Liver (tissue), 9 donors: ENCODE data around the gene ZNF254. TPM values are rescaled to one million over a fixed set of nuclear protein-coding genes. Genes with fewer than 3 reads are reported as not detected.
"Not testable (repeated sequence)": the region's sequence is repeated elsewhere in the genome, so short reads cannot be mapped to it uniquely, and the experiment has no call there.

Experiments used
- DNase-seq: peaks from one replicate; pipeline ENCODE4 v3.0.0-alpha.2; 2017; ENCODE audit warnings: low spot score
- H3K27ac ChIP-seq, 2 donors: one replicate each; pipeline ENCODE4 v1.7.0; 2013; ENCODE audit warnings: inconsistent platforms in 2 of 2, low read length in 2 of 2, control low read depth in 1 of 2, low read depth in 1 of 2, mild to moderate bottlenecking in 1 of 2
- H3K27me3 ChIP-seq, 4 donors: one replicate each; pipeline versions ENCODE4 v1.6.1 to v1.7.0; 2013; ENCODE audit warnings: low read length in 3 of 4, inconsistent platforms in 1 of 4, mild to moderate bottlenecking in 1 of 4, moderate library complexity in 1 of 4; ENCODE audit not compliant: control insufficient read depth in 4 of 4, insufficient read depth in 4 of 4
- H3K36me3 ChIP-seq, 4 donors: one replicate each; pipeline versions ENCODE4 v1.6.1 to v1.7.0; 2013; ENCODE audit warnings: low read length in 3 of 4, mild to moderate bottlenecking in 3 of 4, low read depth in 1 of 4, moderate library complexity in 1 of 4; ENCODE audit not compliant: control insufficient read depth in 4 of 4, insufficient read depth in 3 of 4
- H3K4me1 ChIP-seq, 4 donors: one replicate each; pipeline versions ENCODE4 v1.6.1 to v1.7.0; 2013; ENCODE audit warnings: low read length in 3 of 4, mild to moderate bottlenecking in 3 of 4, moderate library complexity in 1 of 4; ENCODE audit not compliant: control insufficient read depth in 4 of 4, insufficient read depth in 4 of 4
- H3K4me3 ChIP-seq, 3 donors: one replicate each; pipeline versions ENCODE4 v1.6.1 to v1.7.0; 2013; ENCODE audit warnings: low read length in 3 of 3, control low read depth in 1 of 3, low read depth in 1 of 3, mild to moderate bottlenecking in 1 of 3
- H3K9ac ChIP-seq, 2 donors: one replicate each; pipeline ENCODE4 v1.7.0; 2013; ENCODE audit warnings: low read length in 2 of 2, mild to moderate bottlenecking in 2 of 2, moderate library complexity in 2 of 2, control low read depth in 1 of 2, low read depth in 1 of 2
- H3K9me3 ChIP-seq, 4 donors: one replicate each; pipeline versions ENCODE4 v1.6.1 to v1.7.0; 2013; ENCODE audit warnings: low read length in 3 of 4; ENCODE audit not compliant: control insufficient read depth in 4 of 4
- EGR1 ChIP-seq, 2 donors: IDR thresholded peaks; 2 replicates each; pipeline ENCODE4 v1.6.1; 2016 to 2018; ENCODE audit warnings: antibody characterized with exemption in 2 of 2, low read depth in 2 of 2
- FOXA1 ChIP-seq: IDR thresholded peaks from 2 replicates; pipeline ENCODE4 v1.6.1; 2016; ENCODE audit warnings: antibody characterized with exemption
- FOXA2 ChIP-seq: IDR thresholded peaks from 2 replicates; pipeline ENCODE4 v1.6.1; 2016; ENCODE audit warnings: antibody characterized with exemption
- GABPA ChIP-seq, 2 donors: IDR thresholded peaks in 1 of 2; conservative IDR thresholded peaks in 1 of 2; 2 replicates each; pipeline ENCODE4 v1.6.1; 2016; ENCODE audit warnings: antibody characterized with exemption in 2 of 2, mild to moderate bottlenecking in 1 of 2, moderate library complexity in 1 of 2
- HNF4A ChIP-seq, 2 donors: conservative IDR thresholded peaks; 2 replicates each; pipeline ENCODE4 v1.6.1; 2016; ENCODE audit warnings: antibody characterized with exemption in 2 of 2, mild to moderate bottlenecking in 2 of 2
- HNF4G ChIP-seq: IDR thresholded peaks from 2 replicates; pipeline ENCODE4 v1.6.1; 2016; ENCODE audit warnings: antibody characterized with exemption
- JUND ChIP-seq, 2 donors: IDR thresholded peaks; 2 replicates each; pipeline ENCODE4 v1.6.1; 2016; ENCODE audit warnings: antibody characterized with exemption in 2 of 2
- MAX ChIP-seq: IDR thresholded peaks from 2 replicates; pipeline ENCODE4 v1.6.1; 2016; ENCODE audit warnings: antibody characterized with exemption
- NR2F2 ChIP-seq: IDR thresholded peaks from 2 replicates; pipeline ENCODE4 v1.6.1; 2016; ENCODE audit warnings: antibody characterized with exemption
- RAD21 ChIP-seq, 2 donors: IDR thresholded peaks; 2 replicates each; pipeline ENCODE4 v1.6.1; 2016; ENCODE audit warnings: antibody characterized with exemption in 2 of 2, mild to moderate bottlenecking in 2 of 2
- RXRA ChIP-seq, 2 donors: IDR thresholded peaks; 2 replicates each; pipeline ENCODE4 v1.6.1; 2017 to 2018; ENCODE audit warnings: antibody characterized with exemption in 2 of 2, mild to moderate bottlenecking in 1 of 2
- SP1 ChIP-seq: IDR thresholded peaks from 2 replicates; pipeline ENCODE4 v1.6.1; 2018; ENCODE audit warnings: antibody characterized with exemption, mild to moderate bottlenecking
- TAF1 ChIP-seq: conservative IDR thresholded peaks from 2 replicates; pipeline ENCODE4 v1.6.1; 2016; ENCODE audit warnings: antibody characterized with exemption, mild to moderate bottlenecking
- YY1 ChIP-seq: IDR thresholded peaks from 2 replicates; pipeline ENCODE4 v1.6.1; 2016; ENCODE audit warnings: antibody characterized with exemption, mild to moderate bottlenecking
- ZBTB33 ChIP-seq: IDR thresholded peaks from 2 replicates; pipeline ENCODE4 v1.6.1; 2016; ENCODE audit warnings: antibody characterized with exemption
- WGBS: extraction: QIAGEN DNeasy Blood & Tissue Kit; methylation state at CpG from one replicate; pipeline ENCODE4 v1.1.7; 2013; 5-methylcytosine and 5-hydroxymethylcytosine counted together
- polyA plus RNA-seq, 2 donors: library from polyadenylated mRNA; stranded (reverse) in 1 of 2; unstranded in 1 of 2; fragments of 200-250 nt in 1 of 2; fragments of >200 nt in 1 of 2; fragmentation: Nextera tagmentation in 1 of 2; extraction: Ambion mirVana in 1 of 2; gene quantifications; one replicate each; pipeline versions ENCODE4 v1.2.1 to v1.2.3, GENCODE V29; 2013 to 2015
- total RNA-seq, 2 donors: library from RNA; depleted of rRNA; stranded (reverse); fragments of >200 nt; gene quantifications; one replicate each; pipeline ENCODE4 v1.2.3, GENCODE V29; 2014
- TF ChIP-seq, protein P1 (sequence below): IDR thresholded peaks from 2 replicates; pipeline ENCODE4 v1.6.1; 2016; ENCODE audit warnings: antibody characterized with exemption, mild to moderate bottlenecking
- TF ChIP-seq, protein P2 (sequence below): IDR thresholded peaks from 2 replicates; pipeline ENCODE4 v1.6.1; 2016; ENCODE audit warnings: antibody characterized with exemption
- donor health status: healthy.
- donor health status: healthy.
- donor health status: healthy.
- donor health status: healthy.
- donor health status: healthy.

ZNF254 gene
- total and polyA plus RNA-seq, 4 donors = 2.4 to 9.0 (median 5.9) TPM

DNA sequence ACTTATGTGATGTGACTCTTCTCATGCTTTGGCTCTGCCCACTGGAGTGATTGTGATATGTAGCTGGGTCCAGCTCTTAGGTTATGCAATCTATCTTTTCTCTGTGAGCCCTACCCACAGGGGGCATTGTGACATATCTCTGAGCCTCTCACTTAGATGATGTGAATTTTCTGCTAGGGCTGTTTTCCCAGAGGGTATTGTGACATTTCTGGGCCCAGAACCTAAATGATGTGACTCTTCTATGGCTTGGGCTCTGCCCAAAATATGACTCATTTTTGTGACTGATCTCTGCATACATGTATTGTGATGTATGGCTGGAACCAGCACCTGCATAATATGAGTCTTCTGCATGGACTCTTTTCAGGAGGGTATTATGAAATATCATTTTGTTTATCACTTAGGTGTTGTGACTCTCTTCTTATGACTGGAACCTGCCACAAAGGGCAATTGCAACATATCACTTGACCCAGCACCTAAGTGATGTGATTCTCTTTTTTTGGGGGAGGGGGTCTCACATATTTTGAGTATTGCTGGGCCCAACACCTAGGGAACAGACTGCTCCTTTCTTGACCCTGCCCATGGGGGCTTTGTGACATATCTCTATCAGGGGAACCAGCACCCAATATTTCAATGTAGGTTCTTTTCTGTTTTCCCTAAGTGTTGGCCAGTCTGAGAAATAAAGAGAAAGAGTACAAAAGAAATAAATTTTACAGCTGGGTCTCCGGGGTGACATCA lies 12.1 kb upstream of the ZNF254 start:
- no peak overlapping the region for H3K9ac ChIP-seq
- H3K36me3 ChIP-seq = peaks cover 0 to 26% (median 13%) of the 10 kb centered on the region in 4 donors
- no peaks in the 10 kb centered on the region for H3K4me1 ChIP-seq
- no peaks in the 10 kb centered on the region for H3K9me3 ChIP-seq
- H3K27me3 ChIP-seq = no peaks in the 10 kb centered on the region
- TF ChIP-seq RXRA (IDR thresholded peaks at IDR 0.05) (no peak), YY1 (no peak), FOXA1 (no peak)
- TF ChIP-seq, protein P1, sequence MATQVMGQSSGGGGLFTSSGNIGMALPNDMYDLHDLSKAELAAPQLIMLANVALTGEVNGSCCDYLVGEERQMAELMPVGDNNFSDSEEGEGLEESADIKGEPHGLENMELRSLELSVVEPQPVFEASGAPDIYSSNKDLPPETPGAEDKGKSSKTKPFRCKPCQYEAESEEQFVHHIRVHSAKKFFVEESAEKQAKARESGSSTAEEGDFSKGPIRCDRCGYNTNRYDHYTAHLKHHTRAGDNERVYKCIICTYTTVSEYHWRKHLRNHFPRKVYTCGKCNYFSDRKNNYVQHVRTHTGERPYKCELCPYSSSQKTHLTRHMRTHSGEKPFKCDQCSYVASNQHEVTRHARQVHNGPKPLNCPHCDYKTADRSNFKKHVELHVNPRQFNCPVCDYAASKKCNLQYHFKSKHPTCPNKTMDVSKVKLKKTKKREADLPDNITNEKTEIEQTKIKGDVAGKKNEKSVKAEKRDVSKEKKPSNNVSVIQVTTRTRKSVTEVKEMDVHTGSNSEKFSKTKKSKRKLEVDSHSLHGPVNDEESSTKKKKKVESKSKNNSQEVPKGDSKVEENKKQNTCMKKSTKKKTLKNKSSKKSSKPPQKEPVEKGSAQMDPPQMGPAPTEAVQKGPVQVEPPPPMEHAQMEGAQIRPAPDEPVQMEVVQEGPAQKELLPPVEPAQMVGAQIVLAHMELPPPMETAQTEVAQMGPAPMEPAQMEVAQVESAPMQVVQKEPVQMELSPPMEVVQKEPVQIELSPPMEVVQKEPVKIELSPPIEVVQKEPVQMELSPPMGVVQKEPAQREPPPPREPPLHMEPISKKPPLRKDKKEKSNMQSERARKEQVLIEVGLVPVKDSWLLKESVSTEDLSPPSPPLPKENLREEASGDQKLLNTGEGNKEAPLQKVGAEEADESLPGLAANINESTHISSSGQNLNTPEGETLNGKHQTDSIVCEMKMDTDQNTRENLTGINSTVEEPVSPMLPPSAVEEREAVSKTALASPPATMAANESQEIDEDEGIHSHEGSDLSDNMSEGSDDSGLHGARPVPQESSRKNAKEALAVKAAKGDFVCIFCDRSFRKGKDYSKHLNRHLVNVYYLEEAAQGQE = no peak
- H3K27ac ChIP-seq = no peak overlapping the region
- DNase-seq = no peak
- no peak overlapping the region for H3K4me3 ChIP-seq
- WGBS = 97% methylated on average over 1 of the region's 1 CpG

GRCh38 chr19:24075530-24075929 lies 11.5 kb upstream of the ZNF254 start:
- H3K27ac ChIP-seq, H3K4me1 ChIP-seq, H3K9me3 ChIP-seq, H3K4me3 ChIP-seq, DNase-seq, H3K27me3 ChIP-seq, H3K9ac ChIP-seq: not testable (repeated sequence)
- WGBS = 96% methylated on average over 4 of the region's 4 CpGs
- H3K36me3 ChIP-seq = peaks cover 0 to 30% (median 15%) of the 10 kb centered on the region in 4 donors

GRCh38 chr19:24078680-24079079 lies 8.3 kb upstream of the ZNF254 start:
- 96% methylated on average over 4 of the region's 4 CpGs for WGBS
- Histone ChIP-seq H3K27me3 (no peaks in the 10 kb centered on the region), H3K36me3 (peaks cover 0 to 18% (median 10%) of the 10 kb centered on the region in 4 donors), H3K9me3 (no peaks in the 10 kb centered on the region), H3K4me1 (no peaks in the 10 kb centered on the region), H3K9ac (no peak overlapping the region), H3K27ac (no peak overlapping the region), H3K4me3 (no peak overlapping the region)
- no peak for DNase-seq
- TF ChIP-seq SP1 (no peak), FOXA2 (no peak), ZBTB33 (no peak), GABPA (IDR thresholded peaks at IDR 0.05 in 1 of 2, conservative IDR thresholded peaks at IDR 0.05 in 1 of 2) (no peak), MAX (no peak), YY1 (no peak), JUND (IDR thresholded peaks at IDR 0.05) (no peak), RXRA (IDR thresholded peaks at IDR 0.05) (no peak), HNF4A (conservative IDR thresholded peaks at IDR 0.05) (no peak), TAF1 (no peak), RAD21 (IDR thresholded peaks at IDR 0.05) (no peak), NR2F2 (no peak), EGR1 (IDR thresholded peaks at IDR 0.05; ENCODE audit: low read depth in 2 of 2) (no peak), FOXA1 (no peak), HNF4G (no peak)
- TF ChIP-seq, protein P2, sequence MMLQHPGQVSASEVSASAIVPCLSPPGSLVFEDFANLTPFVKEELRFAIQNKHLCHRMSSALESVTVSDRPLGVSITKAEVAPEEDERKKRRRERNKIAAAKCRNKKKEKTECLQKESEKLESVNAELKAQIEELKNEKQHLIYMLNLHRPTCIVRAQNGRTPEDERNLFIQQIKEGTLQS = no peak
- TF ChIP-seq, protein P1 = no peak
